Measurements from ENCODE around the gene ZNF670. TPM values are rescaled to one million over a fixed set of nuclear protein-coding genes. Genes with fewer than 3 reads are reported as not detected.
"Not testable (repeated sequence)": the region's sequence is repeated elsewhere in the genome, so short reads cannot be mapped to it uniquely, and the experiment has no call there.

ZNF670 gene
- total RNA-seq (2014; rRNA removed) = 6.0 and 6.5 TPM in 2 replicates
- 1.4 TPM for polyA plus RNA-seq (2012)

- peak; percentile 95 for DNase-seq (ENCODE audit: low read depth)
Measured at GRCh38 chr1:247078258-247079140, at the start of gene ZNF670. Gene ZNF670 (minus strand): TSS chr1:247078811. CDS start chr1:247078596, 215 bp downstream.

DNA sequence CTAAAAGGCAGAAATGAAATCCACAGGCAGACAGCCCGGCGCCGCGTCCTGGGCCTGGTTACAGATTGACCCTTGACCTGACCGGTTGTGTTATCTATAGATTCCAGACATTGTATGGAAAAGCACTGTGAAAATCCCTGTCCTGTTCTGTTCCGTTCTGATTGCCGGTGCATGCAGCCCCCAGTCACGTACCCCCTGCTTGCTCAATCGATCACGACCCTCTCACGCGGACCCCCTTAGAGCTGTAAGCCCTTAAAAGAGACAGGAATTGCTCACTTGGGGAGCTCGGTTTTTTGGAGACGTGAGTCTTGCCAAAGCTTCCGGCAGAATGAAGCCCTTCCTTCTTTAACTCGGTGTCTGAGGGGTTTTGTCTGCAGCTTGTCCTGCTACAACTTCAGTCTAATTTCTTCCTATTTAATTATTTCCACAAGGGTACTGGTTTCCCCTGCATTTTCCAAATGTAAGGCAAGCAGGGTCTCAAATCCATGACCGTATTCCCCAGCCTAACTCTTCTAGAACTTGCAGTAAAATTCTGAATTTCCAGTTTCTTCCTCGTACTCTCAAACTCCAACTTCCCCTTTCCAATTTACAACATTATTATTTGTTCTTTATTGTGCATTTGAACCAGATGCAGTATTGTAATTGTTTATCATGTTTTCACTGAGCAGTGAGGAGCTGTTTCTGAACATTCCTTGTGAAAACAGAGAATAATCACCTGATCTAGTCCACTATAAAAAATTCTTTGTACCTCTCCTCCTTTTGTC is 49.1 kb upstream of the ZNF670 start:
- not testable (repeated sequence) for DNase-seq (ENCODE audit: low read depth)

- DNase-seq (ENCODE audit: low read depth) = not testable (repeated sequence)
Measured at GRCh38 chr1:247126601-247127000, 48.0 kb upstream of the ZNF670 start.

DNA sequence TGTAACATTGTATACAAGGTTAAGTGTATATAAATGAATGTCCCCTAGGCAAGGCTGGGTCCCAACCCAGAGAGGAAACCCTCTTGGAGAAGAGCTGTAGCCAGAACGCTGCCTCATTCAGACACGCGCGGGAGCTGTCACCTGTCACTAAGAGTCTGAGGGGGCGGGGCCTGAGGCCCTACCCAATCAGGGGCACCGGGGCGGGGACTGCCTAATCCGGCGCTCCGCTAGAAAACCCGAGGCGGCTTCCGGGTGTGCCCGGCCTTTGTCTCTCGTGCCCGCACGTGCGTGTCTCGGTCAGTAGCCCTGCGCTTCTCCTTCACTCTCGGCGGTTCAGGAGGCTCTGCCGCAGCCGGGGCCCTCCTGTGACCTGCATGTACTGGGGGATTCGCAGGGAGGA is 47.6 kb upstream of the ZNF670 start:
- not testable (repeated sequence) for DNase-seq (ENCODE audit: low read depth)

GRCh38 chr1:247121382-247121781 is 42.8 kb upstream of the ZNF670 start:
- DNase-seq (ENCODE audit: low read depth) = no peak

GRCh38 chr1:247120408-247120668 is 41.7 kb upstream of the ZNF670 start:
- not testable (repeated sequence) for DNase-seq (ENCODE audit: low read depth)

- no peak for DNase-seq (ENCODE audit: low read depth)
Measured at GRCh38 chr1:247119600-247120407, 41.2 kb upstream of the ZNF670 start.

GRCh38 chr1:247118946-247119446 is 40.4 kb upstream of the ZNF670 start:
- no peak for DNase-seq (ENCODE audit: low read depth)

DNA sequence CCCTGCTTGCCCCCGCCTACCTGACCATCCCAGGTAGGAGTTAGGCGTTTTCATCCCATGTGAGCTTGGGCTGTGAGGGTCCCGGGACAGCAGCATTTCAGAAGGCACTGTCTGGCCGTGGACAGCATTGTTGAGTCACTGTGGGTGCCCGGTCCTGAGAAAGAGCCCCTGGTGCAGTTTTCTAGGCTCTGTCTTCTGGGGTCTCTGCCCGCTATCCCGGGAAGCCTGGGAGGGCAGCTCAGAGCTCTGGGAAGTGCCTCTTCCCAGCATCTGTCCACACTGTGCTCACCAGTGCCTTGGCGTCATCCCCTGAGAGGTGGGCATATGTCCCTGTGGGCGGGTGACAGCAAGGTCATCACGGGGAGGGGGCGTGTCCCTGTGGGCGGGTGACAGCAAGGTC is 36.9 kb upstream of the ZNF670 start:
- DNase-seq (ENCODE audit: low read depth) = no peak

DNA sequence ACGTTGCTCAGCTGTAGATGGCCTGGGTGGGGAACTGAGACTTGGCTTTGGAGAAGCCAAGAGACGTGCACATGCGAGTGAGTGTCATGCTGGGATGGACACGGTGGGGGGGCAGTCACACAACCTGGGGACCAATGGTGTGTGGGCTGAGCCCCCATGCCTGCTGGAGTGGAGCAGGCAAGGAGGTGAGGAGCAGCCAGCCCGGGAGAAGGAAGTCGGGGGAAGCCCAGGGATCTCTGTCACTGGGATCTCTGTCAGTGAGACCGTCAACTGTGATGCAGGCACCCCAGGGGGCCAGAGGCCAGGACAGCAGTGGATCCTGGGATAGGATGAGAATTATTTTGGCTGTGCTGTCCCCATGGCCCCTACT is 36.5 kb upstream of the ZNF670 start:
- DNase-seq (ENCODE audit: low read depth) = no peak

DNA sequence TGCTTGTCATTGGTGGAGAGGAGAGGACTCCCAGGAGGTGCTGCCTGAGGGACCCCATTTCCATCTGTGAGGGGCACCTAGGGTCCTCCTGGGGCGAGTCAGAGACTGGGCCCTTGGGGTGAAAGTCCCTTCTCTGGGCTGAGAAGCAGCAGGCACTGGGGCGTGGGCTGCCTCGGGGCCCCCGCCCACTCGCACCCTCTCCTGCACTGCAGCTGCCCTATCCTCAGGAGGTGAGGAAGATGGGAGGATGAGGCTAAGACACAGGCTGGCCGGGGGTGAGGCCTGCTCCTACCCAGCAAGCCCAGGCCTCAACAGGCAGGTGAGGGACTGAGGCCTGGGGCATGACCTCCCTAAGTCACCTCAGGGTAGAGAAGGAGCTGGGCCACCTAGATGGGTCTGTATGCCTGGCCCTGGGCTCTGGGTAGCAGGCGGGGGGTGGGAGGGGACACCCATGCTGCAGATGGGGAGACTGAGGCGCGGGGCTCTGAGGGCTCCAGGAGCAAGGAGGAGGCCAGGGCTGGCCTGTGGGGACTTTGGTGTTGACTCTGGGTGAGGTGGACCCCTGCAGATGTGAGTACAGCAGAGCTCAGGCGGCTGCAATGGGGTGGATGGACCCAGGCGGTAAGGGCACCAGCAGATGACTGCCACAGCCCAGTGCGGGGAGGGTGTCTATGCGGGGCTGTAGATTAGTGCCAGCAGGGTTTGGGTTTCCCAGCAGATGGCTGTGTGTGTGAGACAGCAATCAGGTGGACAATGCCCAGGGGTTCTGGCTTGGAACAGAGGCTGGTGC is 35.9 kb upstream of the ZNF670 start:
- DNase-seq (ENCODE audit: low read depth) = no peak

GRCh38 chr1:247113733-247114271 is 35.2 kb upstream of the ZNF670 start:
- no peak for DNase-seq (ENCODE audit: low read depth)

- no peak for DNase-seq (ENCODE audit: low read depth)
Measured at GRCh38 chr1:247113094-247113497, 34.5 kb upstream of the ZNF670 start.

- DNase-seq (ENCODE audit: low read depth) = no peak
Measured at GRCh38 chr1:247112479-247112781, 33.8 kb upstream of the ZNF670 start.

GRCh38 chr1:247111700-247112478 is 33.3 kb upstream of the ZNF670 start:
- peak; percentile 43 for DNase-seq (ENCODE audit: low read depth)

- no peak for DNase-seq (ENCODE audit: low read depth)
Measured at GRCh38 chr1:247111259-247111699, 32.7 kb upstream of the ZNF670 start.

GRCh38 chr1:247110627-247111258 is 32.1 kb upstream of the ZNF670 start:
- no peak for DNase-seq (ENCODE audit: low read depth)

GRCh38 chr1:247107694-247108093 is 29.1 kb upstream of the ZNF670 start:
- no peak for DNase-seq (ENCODE audit: low read depth)

- DNase-seq (ENCODE audit: low read depth) = no peak
Measured at GRCh38 chr1:247105966-247106365, 27.4 kb upstream of the ZNF670 start.

GRCh38 chr1:247104965-247105364 is 26.4 kb upstream of the ZNF670 start:
- DNase-seq (ENCODE audit: low read depth) = no peak
